GM10847 (cell line): Measurements from ENCODE around the gene BRMS1.

Source experiments
- POLR2A ChIP-seq: IDR thresholded peaks from 2 replicates; pipeline ENCODE4 v1.6.1; 2011; ENCODE audit not compliant: insufficient read length; ENCODE audit errors: extremely low read depth

Gene BRMS1

DNA sequence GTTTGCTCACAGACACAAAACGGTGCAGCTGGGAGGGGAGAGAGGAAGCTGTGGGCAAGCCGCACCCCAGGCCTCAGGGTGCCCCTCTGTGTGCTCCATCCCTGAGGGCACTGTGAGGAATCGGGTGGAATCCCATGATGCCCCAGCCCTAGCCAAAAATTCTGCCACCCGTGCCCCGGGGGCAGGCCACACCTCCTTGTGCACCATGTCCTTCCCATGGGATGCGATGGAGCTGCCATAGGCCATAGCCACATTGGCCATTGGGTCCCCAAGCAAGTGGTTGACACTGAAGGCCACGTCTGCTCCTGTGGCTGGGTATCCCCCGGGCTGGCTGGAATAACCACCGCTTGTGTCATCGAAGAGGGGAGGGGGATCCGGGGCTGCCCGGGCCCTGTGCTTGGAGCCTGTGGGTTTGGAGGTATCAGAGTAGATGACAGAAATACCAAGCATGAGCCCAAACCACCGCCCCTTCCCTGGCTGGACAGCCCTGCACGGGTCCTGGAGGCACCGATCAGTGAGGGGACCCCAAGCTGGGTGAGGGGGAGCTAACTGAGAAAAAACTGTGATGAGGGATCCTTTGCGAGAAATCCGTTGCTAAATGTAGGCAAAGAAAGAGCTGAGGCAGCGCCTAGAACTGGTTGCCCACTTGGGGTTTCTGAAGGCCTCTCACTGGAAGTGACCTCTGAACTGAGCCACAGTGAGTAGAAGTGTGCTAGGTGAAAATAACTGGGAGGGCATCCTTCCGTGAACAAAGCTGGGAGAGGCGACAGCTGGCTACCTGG, 56.8 kb downstream of the BRMS1 start:
- no peak for TF ChIP-seq POLR2A
